A673 (cell line): ENCODE measurements around the gene TET3. TPM values are rescaled to one million over a fixed set of nuclear protein-coding genes. Genes with fewer than 3 reads are reported as not detected.

Source experiments
- BruUV-seq: library from RNA; stranded (reverse); fragments of 400-500 nt; replicated peaks from 2 replicates; lab custom pipeline; 2021; lab: Mats Ljungman, UMichigan
- CTCF ChIA-PET: fragments of 300-600 bp; sonication (Branson Sonifier 250); formaldehyde crosslinking; loops from one replicate; lab custom pipeline; 2022; ENCODE audit warnings: antibody characterized with exemption; lab: Charles Lee
- POLR2A ChIA-PET: fragments of 300-600 bp; sonication (Branson Sonifier 250); formaldehyde crosslinking; loops from one replicate; lab custom pipeline; 2022; ENCODE audit warnings: antibody characterized with exemption; ENCODE audit not compliant: low non-redundant PET; lab: Charles Lee
- DNase-seq: peaks from one replicate; pipeline ENCODE4 v3.0.0-alpha.2; 2015; ENCODE audit warnings: low spot score
- H3K27ac ChIP-seq: fragments of 200-600 bp; sonication (generic); 2 replicates; pipeline ENCODE4 v1.5.1; 2016; ENCODE audit warnings: mixed run types, low read depth, mild to moderate bottlenecking, mixed read lengths, antibody characterized with exemption, low read length; ENCODE audit not compliant: poor library complexity, severe bottlenecking
- H3K27me3 ChIP-seq: fragments of 200-600 bp; sonication (generic); replicated peaks from 2 replicates; pipeline ENCODE4 v1.6.1; 2017; ENCODE audit warnings: mixed run types, low read depth, mild to moderate bottlenecking, mixed read lengths, antibody characterized with exemption, low read length; ENCODE audit not compliant: insufficient read depth, poor library complexity
- H3K36me3 ChIP-seq: fragments of 200-600 bp; sonication (generic); 2 replicates; pipeline ENCODE4 v1.6.1; 2016; ENCODE audit warnings: mixed run types, mild to moderate bottlenecking, mixed read lengths, antibody characterized with exemption, low read length; ENCODE audit not compliant: insufficient read depth, poor library complexity, severe bottlenecking
- H3K4me1 ChIP-seq: fragments of 200-600 bp; sonication (generic); 2 replicates; pipeline ENCODE4 v1.6.1; 2017; ENCODE audit warnings: mixed run types, mild to moderate bottlenecking, mixed read lengths, antibody characterized with exemption, low read length; ENCODE audit not compliant: insufficient read depth, poor library complexity, severe bottlenecking
- H3K4me3 ChIP-seq: fragments of 200-600 bp; sonication (generic); 2 replicates; pipeline ENCODE4 v1.5.1; 2016; ENCODE audit warnings: low read depth, mixed run types, mild to moderate bottlenecking, mixed read lengths, low read length; ENCODE audit not compliant: poor library complexity, severe bottlenecking
- H3K9me3 ChIP-seq: fragments of 200-600 bp; sonication (generic); 2 replicates; pipeline ENCODE4 v1.6.1; 2016; ENCODE audit warnings: mixed run types, low read depth, mild to moderate bottlenecking, mixed read lengths, antibody characterized with exemption, low read length; ENCODE audit not compliant: poor library complexity, severe bottlenecking
- EZH2 ChIP-seq: fragments of 200-600 bp; sonication (generic); IDR thresholded peaks from 2 replicates; pipeline ENCODE4 v1.6.1; 2017; ENCODE audit warnings: borderline replicate concordance, low read depth, mild to moderate bottlenecking, mixed read lengths, antibody characterized with exemption, low read length; ENCODE audit not compliant: poor library complexity, severe bottlenecking
- intact Hi-C: fragments of 100-400 bp; cut with micrococcal nuclease; formaldehyde crosslinking; loops from one replicate; pipeline ENCODE4 v1.10.0; 2022; ENCODE audit not compliant: unreplicated experiment
- total RNA-seq: library from RNA; stranded (reverse); gene quantifications from 2 replicates; pipeline ENCODE4 v1.2.3, GENCODE V29; 2021
- TF ChIP-seq, protein P1 (sequence below): fragments of 300-800, 200-600 bp; sonication (generic); conservative IDR thresholded peaks from 2 replicates; pipeline ENCODE4 v1.5.1; 2017; ENCODE audit warnings: low read depth, mild to moderate bottlenecking, antibody characterized with exemption, low read length, moderate library complexity, mixed read lengths

Gene TET3
- total RNA-seq, 1 experiment from 2014 or later, result 26.3 TPM

DNA sequence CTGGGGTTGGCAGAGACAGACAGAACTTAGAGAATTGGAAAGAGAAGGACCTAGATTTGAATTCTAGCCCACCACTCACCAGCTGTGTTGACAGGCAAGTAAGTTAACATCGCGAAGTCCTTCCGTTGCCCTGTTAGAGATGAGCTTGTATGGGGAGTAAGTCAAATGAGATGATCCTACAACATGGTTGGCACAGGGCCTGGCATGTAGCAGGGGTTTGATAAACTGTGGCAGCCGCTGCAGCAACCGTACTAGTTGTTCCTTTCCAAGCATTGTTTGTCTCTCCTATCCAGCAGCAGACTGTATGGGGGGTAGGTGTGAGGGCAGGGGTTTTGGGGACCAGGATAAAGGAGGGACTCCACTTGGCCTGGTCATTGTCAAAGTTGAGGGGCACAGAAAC lies 16.0 kb downstream of the TET3 start:
- H3K9me3 ChIP-seq, result no peaks in the 10 kb centered on the region
- TF ChIP-seq, protein P1, sequence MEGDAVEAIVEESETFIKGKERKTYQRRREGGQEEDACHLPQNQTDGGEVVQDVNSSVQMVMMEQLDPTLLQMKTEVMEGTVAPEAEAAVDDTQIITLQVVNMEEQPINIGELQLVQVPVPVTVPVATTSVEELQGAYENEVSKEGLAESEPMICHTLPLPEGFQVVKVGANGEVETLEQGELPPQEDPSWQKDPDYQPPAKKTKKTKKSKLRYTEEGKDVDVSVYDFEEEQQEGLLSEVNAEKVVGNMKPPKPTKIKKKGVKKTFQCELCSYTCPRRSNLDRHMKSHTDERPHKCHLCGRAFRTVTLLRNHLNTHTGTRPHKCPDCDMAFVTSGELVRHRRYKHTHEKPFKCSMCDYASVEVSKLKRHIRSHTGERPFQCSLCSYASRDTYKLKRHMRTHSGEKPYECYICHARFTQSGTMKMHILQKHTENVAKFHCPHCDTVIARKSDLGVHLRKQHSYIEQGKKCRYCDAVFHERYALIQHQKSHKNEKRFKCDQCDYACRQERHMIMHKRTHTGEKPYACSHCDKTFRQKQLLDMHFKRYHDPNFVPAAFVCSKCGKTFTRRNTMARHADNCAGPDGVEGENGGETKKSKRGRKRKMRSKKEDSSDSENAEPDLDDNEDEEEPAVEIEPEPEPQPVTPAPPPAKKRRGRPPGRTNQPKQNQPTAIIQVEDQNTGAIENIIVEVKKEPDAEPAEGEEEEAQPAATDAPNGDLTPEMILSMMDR, result no peak
- TF ChIP-seq EZH2, result no peak
- DNase-seq, result no peak
- H3K4me1 ChIP-seq, result peaks cover 52% of the 10 kb centered on the region
- H3K36me3 ChIP-seq, result no peaks in the 10 kb centered on the region
- POLR2A ChIA-PET, result interaction anchor here (0.6 kb wide), 1 partner anchor 159 kb away, joined by 3 read pairs; no protein-coding TSS in a partner anchor
- H3K27me3 ChIP-seq, result no peaks in the 10 kb centered on the region
- intact Hi-C loops, result no loop called here
- H3K27ac ChIP-seq, result no peak overlapping the region
- BruUV-seq, result no TSS peak
- CTCF ChIA-PET, result no interaction called here
- H3K4me3 ChIP-seq, result no peak overlapping the region

DNA sequence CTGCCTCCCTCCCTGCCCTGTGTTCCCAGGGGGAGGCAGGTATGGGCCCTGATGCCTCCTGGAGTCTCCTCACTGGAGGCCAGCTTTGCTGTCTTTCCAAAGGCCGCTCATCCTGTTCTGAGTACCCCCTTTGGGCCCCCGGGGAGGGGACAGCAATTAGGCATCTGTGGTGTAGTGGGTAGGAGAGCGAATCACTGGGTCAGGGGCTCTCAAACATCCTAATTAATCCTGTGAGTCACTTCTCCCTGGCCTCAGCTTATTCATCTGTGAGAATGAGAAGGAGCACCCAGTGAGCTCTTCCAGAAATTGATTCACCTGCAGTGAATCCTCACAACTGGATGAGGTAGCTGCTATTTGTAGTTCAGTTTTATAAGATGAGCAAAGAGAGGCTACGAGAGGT lies 16.4 kb downstream of the TET3 start:
- ChIA-PET CTCF (no interaction called here), POLR2A (interaction anchor here (0.6 kb wide), 1 partner anchor 159 kb away, joined by 3 read pairs; no protein-coding TSS in a partner anchor)
- H3K9me3 ChIP-seq, result no peaks in the 10 kb centered on the region
- TF ChIP-seq, protein P1, result no peak
- no peak for TF ChIP-seq EZH2
- no peak overlapping the region for H3K27ac ChIP-seq
- no peaks in the 10 kb centered on the region for H3K36me3 ChIP-seq
- peaks cover 56% of the 10 kb centered on the region for H3K4me1 ChIP-seq
- BruUV-seq, result no TSS peak
- no peak overlapping the region for H3K4me3 ChIP-seq
- no peaks in the 10 kb centered on the region for H3K27me3 ChIP-seq
- intact Hi-C loops, result no loop called here
- no peak for DNase-seq

DNA sequence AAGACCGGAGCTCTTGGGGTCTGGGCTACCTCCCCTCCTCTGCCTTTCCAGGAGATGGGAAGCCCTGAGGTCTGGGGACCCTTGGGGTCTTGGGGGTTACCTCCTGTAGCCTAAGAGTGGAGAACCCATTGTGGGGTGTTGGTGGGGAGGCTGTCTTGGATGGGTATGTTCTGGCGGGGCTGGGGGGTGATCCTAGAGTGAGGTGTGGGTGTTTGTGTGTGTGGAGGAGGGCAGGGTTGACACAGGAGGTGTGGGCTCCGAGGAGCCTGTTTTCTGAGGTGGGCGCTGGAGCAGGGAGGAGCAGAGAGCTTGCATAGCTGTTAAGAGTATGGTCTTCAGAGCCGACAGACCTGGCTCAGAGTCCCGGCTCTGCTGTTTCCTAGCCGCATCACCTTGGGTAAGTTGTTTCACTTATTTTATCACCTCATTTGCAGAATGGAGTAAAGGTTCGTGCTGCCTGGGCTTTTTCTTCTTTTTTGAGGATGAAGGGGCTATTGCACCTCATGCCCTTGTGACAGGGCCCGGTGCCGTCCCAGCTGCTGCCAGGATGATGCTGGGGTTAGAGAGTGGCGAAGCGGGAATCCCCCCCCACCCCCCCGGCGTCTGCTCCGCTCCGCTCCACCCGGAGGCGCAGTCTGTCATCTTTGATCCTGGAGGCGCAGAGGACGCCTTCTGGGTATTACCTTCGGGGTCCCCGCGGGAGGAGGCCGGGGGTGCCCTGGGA lies 17.2 kb downstream of the TET3 start:
- Histone ChIP-seq H3K27ac (no peak overlapping the region), H3K9me3 (no peaks in the 10 kb centered on the region), H3K4me3 (peak overlapping the region; percentile 69), H3K27me3 (no peaks in the 10 kb centered on the region), H3K4me1 (peaks cover 64% of the 10 kb centered on the region), H3K36me3 (no peaks in the 10 kb centered on the region)
- ChIA-PET POLR2A (no interaction called here), CTCF (no interaction called here)
- intact Hi-C loops, result no loop called here
- no peak for DNase-seq
- no peak for TF ChIP-seq EZH2
- TF ChIP-seq, protein P1, result no peak
- BruUV-seq, result no TSS peak
